HL-60 (cell line): Measurements from ENCODE around the gene OSBP2.

Experiments used
- CTCF ChIP-seq: IDR thresholded peaks from one replicate; pipeline ENCODE4 v1.5.1; 2011; ENCODE audit warnings: low read length, control low read depth, inconsistent platforms; ENCODE audit not compliant: insufficient read depth
- POLR2AphosphoS5 ChIP-seq: IDR thresholded peaks from 2 replicates; pipeline ENCODE4 v1.6.1; 2012; ENCODE audit warnings: low read depth
- REST ChIP-seq: IDR thresholded peaks from 2 replicates; pipeline ENCODE4 v1.6.1; 2012; ENCODE audit warnings: low read depth; ENCODE audit not compliant: insufficient replicate concordance

GRCh38 chr22:30838111-30838510 lies 143.4 kb downstream of the OSBP2 start:
- TF ChIP-seq POLR2AphosphoS5 = no peak
- no peak for TF ChIP-seq CTCF
- TF ChIP-seq REST = no peak
